Stimulated activated CD4-positive, alpha-beta T cell treated with anti-CD3 and anti-CD28 coated beads, Interleukin-15, amount 100 ng/mL, for 1 hour (primary cell): ENCODE data around the gene TMEM125.

ENCODE experiments used
- DNase-seq, 2 donors: peaks; one replicate each; pipeline ENCODE4 v3.0.0-alpha.2; 2020; ENCODE audit warnings: low read depth in 1 of 2, low spot score in 1 of 2

The TMEM125 gene

GRCh38 chr1:43246466-43247213 lies 23.1 kb upstream of the TMEM125 start:
- DNase-seq: no peak

GRCh38 chr1:43247256-43247921 lies 22.4 kb upstream of the TMEM125 start:
- DNase-seq: no peak

- no peak for DNase-seq
Measured at GRCh38 chr1:43250351-43250761, 19.4 kb upstream of the TMEM125 start.

- DNase-seq: no peak
Measured at GRCh38 chr1:43251024-43251423, 18.8 kb upstream of the TMEM125 start.

- DNase-seq: no peak
Measured at GRCh38 chr1:43252225-43252624, 17.6 kb upstream of the TMEM125 start.

GRCh38 chr1:43253173-43253572 lies 16.6 kb upstream of the TMEM125 start:
- DNase-seq: no peak

GRCh38 chr1:43253876-43254275 lies 15.9 kb upstream of the TMEM125 start:
- DNase-seq: no peak

GRCh38 chr1:43255438-43256210 lies 14.2 kb upstream of the TMEM125 start:
- no peak for DNase-seq

GRCh38 chr1:43256675-43257570 lies 12.9 kb upstream of the TMEM125 start:
- no peak for DNase-seq

- no peak for DNase-seq
Measured at GRCh38 chr1:43258370-43258769, 11.4 kb upstream of the TMEM125 start.

- no peak for DNase-seq
Measured at GRCh38 chr1:43265431-43265830, 4.4 kb upstream of the TMEM125 start.

- DNase-seq: no peak
Measured at GRCh38 chr1:43266881-43267280, 2.9 kb upstream of the TMEM125 start.

GRCh38 chr1:43267291-43267805 lies 2.4 kb upstream of the TMEM125 start:
- no peak for DNase-seq

- DNase-seq: no peak
Measured at GRCh38 chr1:43267818-43268425, 1.9 kb upstream of the TMEM125 start.

- DNase-seq: no peak
Measured at GRCh38 chr1:43270421-43271095, 775 bp downstream of the TMEM125 start.

GRCh38 chr1:43271186-43272118 lies 1.7 kb downstream of the TMEM125 start:
- no peak for DNase-seq

- DNase-seq: no peak
Measured at GRCh38 chr1:43272161-43272560, 2.4 kb downstream of the TMEM125 start.
